ENCODE results near the gene HOXC10.

- TF ChIP-seq CTCF (IDR thresholded peaks at IDR 0.05) (no peak), POLR2A (IDR thresholded peaks at IDR 0.05) (no peak)
Observed at GRCh38 chr12:53950789-53951576, 34.0 kb upstream of the HOXC10 start.

All from adrenal gland (tissue), 5 donors.